SK-N-SH treated with all-trans-retinoic acid at 6 μM for 48 hours (cell line): Measurements from ENCODE around the gene COX4I1.

Source experiments
- BACH2 ChIP-seq: fragments of 250-450 bp; sonication (Bioruptor Pico); IDR thresholded peaks from 2 replicates; pipeline ENCODE4 v1.9.0; 2021; ENCODE audit warnings: mild to moderate bottlenecking, borderline replicate concordance
- CREB5 ChIP-seq: fragments of 250-450 bp; sonication (Bioruptor Pico); IDR thresholded peaks from 2 replicates; pipeline ENCODE4 v1.5.1; 2020; ENCODE audit warnings: low read depth, mild to moderate bottlenecking, moderate library complexity
- OSR1 ChIP-seq: fragments of 250-450 bp; sonication (Bioruptor Pico); IDR thresholded peaks from 2 replicates; pipeline ENCODE4 v1.8.0; 2022; ENCODE audit warnings: moderate library complexity, mild to moderate bottlenecking, inconsistent platforms
- PATZ1 ChIP-seq: fragments of 250-450 bp; sonication (Bioruptor Pico); IDR thresholded peaks from 2 replicates; pipeline ENCODE4 v1.8.0; 2020; ENCODE audit warnings: mild to moderate bottlenecking, moderate library complexity, borderline replicate concordance
- TOX ChIP-seq: fragments of 250-450 bp; sonication (Bioruptor Pico); IDR thresholded peaks from 2 replicates; pipeline ENCODE4 v1.8.0; 2021; ENCODE audit warnings: mild to moderate bottlenecking, moderate library complexity, borderline replicate concordance
- ZC3H10 ChIP-seq: fragments of 250-450 bp; sonication (Bioruptor Pico); IDR thresholded peaks from 2 replicates; pipeline ENCODE4 v1.5.1; 2021; ENCODE audit warnings: mild to moderate bottlenecking, moderate library complexity
- ZFP3 ChIP-seq: fragments of 250-450 bp; sonication (Bioruptor Pico); IDR thresholded peaks from 2 replicates; pipeline ENCODE4 v1.5.0; 2020; ENCODE audit warnings: mild to moderate bottlenecking, moderate library complexity
- ZFP30 ChIP-seq: fragments of 450-650 bp; formaldehyde crosslinking; IDR thresholded peaks from 2 replicates; pipeline ENCODE4 v1.5.0; 2022; ENCODE audit warnings: mild to moderate bottlenecking, moderate library complexity
- ZNF565 ChIP-seq: fragments of 450-650 bp; formaldehyde crosslinking; conservative IDR thresholded peaks from 2 replicates; pipeline ENCODE4 v1.5.0; 2020; ENCODE audit warnings: low read depth, mild to moderate bottlenecking, moderate library complexity
- ZNF8 ChIP-seq: fragments of 450-650 bp; formaldehyde crosslinking; IDR thresholded peaks from 2 replicates; pipeline ENCODE4 v1.5.0; 2020; ENCODE audit warnings: mild to moderate bottlenecking, moderate library complexity

GRCh38 chr16:85846461-85846860, 47.0 kb downstream of the COX4I1 start:
- no peak for TF ChIP-seq TOX (CRISPR knock-in tag)
- TF ChIP-seq OSR1 (CRISPR knock-in tag), result no peak
- no peak for TF ChIP-seq ZFP30
- TF ChIP-seq ZNF565 (CRISPR knock-in tag), result no peak
- TF ChIP-seq PATZ1 (CRISPR knock-in tag), result no peak
- no peak for TF ChIP-seq ZFP3 (CRISPR knock-in tag)
- no peak for TF ChIP-seq ZNF8 (CRISPR knock-in tag)
- no peak for TF ChIP-seq ZC3H10
- TF ChIP-seq BACH2 (CRISPR knock-in tag), result no peak
- TF ChIP-seq CREB5 (CRISPR knock-in tag), result no peak
